SK-N-SH (cell line): ENCODE measurements around the gene ST6GALNAC2. TPM values are rescaled to one million over a fixed set of nuclear protein-coding genes. Genes with fewer than 3 reads are reported as not detected.

ENCODE experiments used
- CTCF ChIA-PET: fragments of 300-600, 350-600 bp; formaldehyde crosslinking; extraction: SDS; loops from one replicate; lab custom pipeline; 2021; lab: Yijun Ruan, JAX
- POLR2A ChIA-PET: fragments of 350-600 bp; sonication (Branson Sonifier 250); formaldehyde crosslinking; extraction: SDS; loops from one replicate; lab custom pipeline; 2020; ENCODE audit warnings: antibody characterized with exemption, inconsistent platforms; lab: Yijun Ruan, JAX
- DNase-seq: peaks from one replicate; pipeline ENCODE4 v3.0.0; 2012
- H2AFZ ChIP-seq: fragments of 200-600 bp; sonication (generic); 2 replicates; pipeline ENCODE4 v1.8.1; 2016; ENCODE audit warnings: antibody characterized with exemption, mild to moderate bottlenecking, low read depth
- H3F3A ChIP-seq: fragments of 200-600 bp; sonication (generic); replicated peaks from 2 replicates; pipeline ENCODE3; 2016; ENCODE audit warnings: antibody characterized with exemption, mild to moderate bottlenecking; ENCODE audit not compliant: insufficient read depth
- H3K27ac ChIP-seq, 2 experiments: fragments of 200-500 bp in 1 of 2; fragments of 200-600 bp in 1 of 2; sonication (Bioruptor generic) in 1 of 2; sonication (generic), shearing (Covaris generic) in 1 of 2; 2 replicates each; pipeline versions ENCODE4 v1.5.1 to v1.6.1; 2014 to 2016; ENCODE audit warnings: low read depth in 2 of 2, inconsistent platforms in 1 of 2, low read length in 1 of 2, mild to moderate bottlenecking in 1 of 2, mixed read lengths in 1 of 2
- H3K27me3 ChIP-seq: fragments of 200-600 bp; sonication (generic), shearing (Covaris generic); 2 replicates; pipeline ENCODE4 v1.6.1; 2016; ENCODE audit warnings: mixed run types; ENCODE audit not compliant: insufficient read depth
- H3K36me3 ChIP-seq, 2 experiments: fragments of 200-500 bp in 1 of 2; fragments of 200-600 bp in 1 of 2; sonication (Bioruptor generic) in 1 of 2; sonication (generic) in 1 of 2; replicated peaks in 1 of 2; 2 replicates each; pipeline versions ENCODE3 to v1.5.1; 2014 to 2016; ENCODE audit warnings: low read length in 1 of 2, mild to moderate bottlenecking in 1 of 2; ENCODE audit not compliant: insufficient read depth in 2 of 2, control insufficient read depth in 1 of 2
- H3K4me1 ChIP-seq, 2 experiments: fragments of 200-500 bp in 1 of 2; fragments of 200-600 bp in 1 of 2; sonication (Bioruptor generic) in 1 of 2; sonication (generic), shearing (Covaris generic) in 1 of 2; 2 replicates each; pipeline versions ENCODE4 v1.5.1 to v1.6.1; 2014 to 2016; ENCODE audit warnings: low read depth in 1 of 2, low read length in 1 of 2, mixed run types in 1 of 2; ENCODE audit not compliant: insufficient read depth in 2 of 2, control insufficient read depth in 1 of 2
- H3K4me2 ChIP-seq: fragments of 200-600 bp; sonication (generic), shearing (Covaris generic); 2 replicates; pipeline ENCODE4 v1.6.1; 2017; ENCODE audit warnings: mixed run types
- H3K4me3 ChIP-seq, 2 experiments: fragments of 200-500 bp in 1 of 2; fragments of 200-600 bp in 1 of 2; sonication (Bioruptor generic) in 1 of 2; sonication (generic), shearing (Covaris generic) in 1 of 2; 2 replicates each; pipeline versions ENCODE4 v1.5.1 to v1.8.1; 2014 to 2016; ENCODE audit warnings: low read depth in 2 of 2, inconsistent platforms in 1 of 2, low read length in 1 of 2, mild to moderate bottlenecking in 1 of 2, mixed read lengths in 1 of 2, moderate library complexity in 1 of 2
- H3K79me2 ChIP-seq: fragments of 200-600 bp; sonication (generic); 2 replicates; pipeline ENCODE4 v1.8.1; 2017; ENCODE audit warnings: mild to moderate bottlenecking; ENCODE audit not compliant: insufficient read depth
- H3K9ac ChIP-seq: fragments of 200-600 bp; sonication (generic); 2 replicates; pipeline ENCODE4 v1.6.1; 2017; ENCODE audit warnings: mixed run types
- H3K9me2 ChIP-seq: fragments of 200-600 bp; sonication (generic); 2 replicates; pipeline ENCODE4 v1.6.1; 2017; ENCODE audit warnings: mixed run types
- H3K9me3 ChIP-seq: fragments of 200-600 bp; sonication (generic); 2 replicates; pipeline ENCODE4 v1.6.1; 2017; ENCODE audit warnings: mixed run types, mild to moderate bottlenecking, moderate library complexity
- H4K20me1 ChIP-seq: fragments of 200-600 bp; sonication (generic); 2 replicates; pipeline ENCODE4 v1.6.1; 2017; ENCODE audit warnings: mild to moderate bottlenecking, mixed run types; ENCODE audit not compliant: insufficient read depth
- ELF1 ChIP-seq: IDR thresholded peaks from 2 replicates; pipeline ENCODE4 v1.4.0; 2012
- EZH2phosphoT487 ChIP-seq: fragments of 200-600 bp; sonication (generic); IDR thresholded peaks from 2 replicates; pipeline ENCODE4 v1.6.1; 2017; ENCODE audit warnings: low read depth, mixed run types, mild to moderate bottlenecking, antibody characterized with exemption, moderate library complexity, borderline replicate concordance
- FOXM1 ChIP-seq: IDR thresholded peaks from 2 replicates; pipeline ENCODE4 v1.4.0; 2012; ENCODE audit warnings: low read depth, mild to moderate bottlenecking
- GABPA ChIP-seq: IDR thresholded peaks from 2 replicates; pipeline ENCODE4 v1.4.0; 2012; ENCODE audit warnings: low read depth, mild to moderate bottlenecking
- GATA2 ChIP-seq: sonication (generic); formaldehyde crosslinking; IDR thresholded peaks from 2 replicates; pipeline ENCODE4 v1.5.0; 2020; ENCODE audit warnings: mild to moderate bottlenecking, missing genetic modification reagents
- MXI1 ChIP-seq: IDR thresholded peaks from 2 replicates; pipeline ENCODE4 v1.6.1; 2012; ENCODE audit warnings: mild to moderate bottlenecking, low read depth, low read length, improper control_type of control experiment
- NRF1 ChIP-seq: IDR thresholded peaks from 2 replicates; pipeline ENCODE4 v1.6.1; 2012; ENCODE audit warnings: low read depth, mild to moderate bottlenecking, low read length
- RXRA ChIP-seq: IDR thresholded peaks from 2 replicates; pipeline ENCODE4 v1.4.0; 2012; ENCODE audit warnings: low read depth, mild to moderate bottlenecking, borderline replicate concordance
- SMC3 ChIP-seq: IDR thresholded peaks from 2 replicates; pipeline ENCODE4 v1.6.1; 2012; ENCODE audit warnings: low read depth, low read length, improper control_type of control experiment
- TCF12 ChIP-seq: IDR thresholded peaks from 2 replicates; pipeline ENCODE4 v1.4.0; 2012
- TEAD4 ChIP-seq: IDR thresholded peaks from 2 replicates; pipeline ENCODE4 v1.4.0; 2012; ENCODE audit warnings: mild to moderate bottlenecking, borderline replicate concordance; ENCODE audit not compliant: insufficient read depth
- WGBS: methylation state at CpG from one replicate; pipeline ENCODE4 v1.1.6; 2017; ENCODE audit warnings: low lambda C conversion rate; 5-methylcytosine and 5-hydroxymethylcytosine counted together
- polyA plus RNA-seq, 3 experiments: library from polyadenylated mRNA; depleted of rRNA; stranded (reverse); fragments of >200 nt; gene quantifications; 2 replicates each; pipeline ENCODE4 v1.2.3, GENCODE V29; 2012
- TF ChIP-seq, protein P1 (sequence below): IDR thresholded peaks from 2 replicates; pipeline ENCODE4; 2012
- TF ChIP-seq, protein P2 (sequence below): IDR thresholded peaks from 2 replicates; pipeline ENCODE4 v1.4.0; 2012; ENCODE audit warnings: low read depth
- TF ChIP-seq, protein P3 (sequence below): IDR thresholded peaks from 2 replicates; pipeline ENCODE4 v1.6.1; 2012; ENCODE audit warnings: mild to moderate bottlenecking, low read depth, low read length, moderate library complexity
- TF ChIP-seq, protein P4 (sequence below): fragments of 150-350 bp; IDR thresholded peaks from 2 replicates; pipeline ENCODE4 v1.6.1; 2017; ENCODE audit warnings: antibody characterized with exemption, low read length, low read depth, borderline replicate concordance

ST6GALNAC2 gene
- polyA plus RNA-seq, 1 of the 3 experiments (the other 2 are of a cell fraction), result 0.94 TPM

DNA sequence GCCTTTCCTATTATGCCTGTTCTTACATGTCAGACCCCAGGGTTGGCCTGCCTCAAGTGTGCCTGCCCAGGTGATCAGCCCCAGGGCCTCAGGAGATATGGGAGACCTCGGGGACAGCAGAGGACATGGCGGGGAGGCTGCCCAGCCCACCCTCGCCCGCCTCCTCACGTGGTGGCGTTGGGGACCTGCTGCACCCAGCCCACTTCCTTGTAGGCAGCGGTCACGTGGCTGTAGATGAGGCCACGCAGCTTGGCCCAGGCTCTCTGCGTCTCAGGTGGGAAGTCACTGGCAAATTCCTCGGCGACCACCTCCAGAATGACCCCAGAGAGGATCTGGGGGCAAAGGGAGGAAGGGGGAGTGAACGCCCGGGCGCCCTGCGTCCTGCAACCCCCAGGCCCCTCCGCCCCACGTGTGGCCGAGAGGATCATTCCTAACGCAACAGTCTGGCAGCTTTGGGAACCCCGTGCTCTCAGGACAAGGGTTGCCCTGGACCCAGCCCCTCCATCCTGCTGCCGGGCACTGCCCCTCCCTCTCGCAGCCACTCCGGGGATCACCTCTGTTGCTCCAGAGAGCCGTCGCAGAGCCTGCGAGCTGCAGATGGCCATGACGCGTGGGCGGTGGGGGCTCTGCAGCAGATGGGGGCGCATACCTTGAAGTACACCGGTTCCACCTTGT, 54.7 kb downstream of the ST6GALNAC2 start (continued):
- TF ChIP-seq SMC3 (no peak), MXI1 (no peak), NRF1 (no peak), TCF12 (no peak)
- TF ChIP-seq, protein P1, sequence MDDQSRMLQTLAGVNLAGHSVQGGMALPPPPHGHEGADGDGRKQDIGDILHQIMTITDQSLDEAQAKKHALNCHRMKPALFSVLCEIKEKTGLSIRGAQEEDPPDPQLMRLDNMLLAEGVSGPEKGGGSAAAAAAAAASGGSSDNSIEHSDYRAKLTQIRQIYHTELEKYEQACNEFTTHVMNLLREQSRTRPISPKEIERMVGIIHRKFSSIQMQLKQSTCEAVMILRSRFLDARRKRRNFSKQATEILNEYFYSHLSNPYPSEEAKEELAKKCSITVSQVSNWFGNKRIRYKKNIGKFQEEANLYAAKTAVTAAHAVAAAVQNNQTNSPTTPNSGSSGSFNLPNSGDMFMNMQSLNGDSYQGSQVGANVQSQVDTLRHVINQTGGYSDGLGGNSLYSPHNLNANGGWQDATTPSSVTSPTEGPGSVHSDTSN, result no peak

DNA sequence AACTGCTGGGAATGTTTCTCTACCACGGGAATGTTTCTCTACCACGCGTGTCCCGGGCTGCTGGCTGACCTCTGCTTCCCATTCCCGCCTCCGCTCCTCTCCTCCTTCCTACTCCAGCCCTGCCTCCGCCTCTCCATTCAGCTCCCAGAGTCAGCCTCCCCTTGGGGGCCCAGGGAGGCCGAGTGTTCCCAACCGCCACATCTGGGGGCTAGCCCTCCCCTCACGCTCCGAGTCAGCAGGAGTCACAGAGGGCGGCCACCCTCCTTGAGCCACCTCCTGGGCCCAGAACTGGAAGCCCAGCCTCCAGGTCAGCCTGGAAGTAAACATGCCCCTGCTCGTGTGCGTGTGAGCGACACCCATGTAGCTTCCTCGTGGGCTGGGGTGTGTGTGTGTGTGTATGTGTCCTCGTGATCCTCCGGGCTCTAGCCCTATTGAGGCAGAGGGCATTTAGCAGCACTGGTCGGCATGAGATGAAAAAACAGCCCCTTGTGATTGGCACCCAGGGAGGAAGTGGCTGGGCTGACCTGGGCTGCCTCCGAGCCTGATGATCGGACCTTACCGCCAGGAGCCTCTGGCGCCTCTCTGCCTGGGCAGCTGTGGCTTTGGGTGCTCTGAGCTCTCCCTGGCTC, 55.5 kb downstream of the ST6GALNAC2 start:
- no peaks in the 10 kb centered on the region for H3K36me3 ChIP-seq
- ChIA-PET CTCF (interaction anchor here (0.8 to 12.4 kb wide), 14 partner anchors 9 to 187 kb away, joined by 3 to 309 read pairs (median 6); partner anchors contain the start of genes CYGB, PRCD, SPHK1 and ST6GALNAC2), POLR2A (interaction anchor here (2.9 to 11.2 kb wide), 2 partner anchors 10 to 15 kb away, joined by 34 to 245 read pairs; partner anchors contain the start of gene PRCD)
- no peak overlapping the region for H3K9ac ChIP-seq
- H3K4me1 ChIP-seq, result peaks cover 13 to 66% of the 10 kb centered on the region in 2 experiments; a peak in 3 of 4 replicates
- H4K20me1 ChIP-seq, result no peaks in the 10 kb centered on the region
- H3K4me3 ChIP-seq, result no peak overlapping the region
- H3K79me2 ChIP-seq, result no peaks in the 10 kb centered on the region
- no peak for TF ChIP-seq ELF1
- TF ChIP-seq, protein P2, sequence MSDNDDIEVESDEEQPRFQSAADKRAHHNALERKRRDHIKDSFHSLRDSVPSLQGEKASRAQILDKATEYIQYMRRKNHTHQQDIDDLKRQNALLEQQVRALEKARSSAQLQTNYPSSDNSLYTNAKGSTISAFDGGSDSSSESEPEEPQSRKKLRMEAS, result no peak
- TF ChIP-seq FOXM1, result no peak
- no peak for TF ChIP-seq RXRA
- no peak for TF ChIP-seq GABPA
- TF ChIP-seq, protein P3, sequence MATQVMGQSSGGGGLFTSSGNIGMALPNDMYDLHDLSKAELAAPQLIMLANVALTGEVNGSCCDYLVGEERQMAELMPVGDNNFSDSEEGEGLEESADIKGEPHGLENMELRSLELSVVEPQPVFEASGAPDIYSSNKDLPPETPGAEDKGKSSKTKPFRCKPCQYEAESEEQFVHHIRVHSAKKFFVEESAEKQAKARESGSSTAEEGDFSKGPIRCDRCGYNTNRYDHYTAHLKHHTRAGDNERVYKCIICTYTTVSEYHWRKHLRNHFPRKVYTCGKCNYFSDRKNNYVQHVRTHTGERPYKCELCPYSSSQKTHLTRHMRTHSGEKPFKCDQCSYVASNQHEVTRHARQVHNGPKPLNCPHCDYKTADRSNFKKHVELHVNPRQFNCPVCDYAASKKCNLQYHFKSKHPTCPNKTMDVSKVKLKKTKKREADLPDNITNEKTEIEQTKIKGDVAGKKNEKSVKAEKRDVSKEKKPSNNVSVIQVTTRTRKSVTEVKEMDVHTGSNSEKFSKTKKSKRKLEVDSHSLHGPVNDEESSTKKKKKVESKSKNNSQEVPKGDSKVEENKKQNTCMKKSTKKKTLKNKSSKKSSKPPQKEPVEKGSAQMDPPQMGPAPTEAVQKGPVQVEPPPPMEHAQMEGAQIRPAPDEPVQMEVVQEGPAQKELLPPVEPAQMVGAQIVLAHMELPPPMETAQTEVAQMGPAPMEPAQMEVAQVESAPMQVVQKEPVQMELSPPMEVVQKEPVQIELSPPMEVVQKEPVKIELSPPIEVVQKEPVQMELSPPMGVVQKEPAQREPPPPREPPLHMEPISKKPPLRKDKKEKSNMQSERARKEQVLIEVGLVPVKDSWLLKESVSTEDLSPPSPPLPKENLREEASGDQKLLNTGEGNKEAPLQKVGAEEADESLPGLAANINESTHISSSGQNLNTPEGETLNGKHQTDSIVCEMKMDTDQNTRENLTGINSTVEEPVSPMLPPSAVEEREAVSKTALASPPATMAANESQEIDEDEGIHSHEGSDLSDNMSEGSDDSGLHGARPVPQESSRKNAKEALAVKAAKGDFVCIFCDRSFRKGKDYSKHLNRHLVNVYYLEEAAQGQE, result no peak
- no peak for TF ChIP-seq GATA2 (CRISPR knock-in tag)
- TF ChIP-seq, protein P4, sequence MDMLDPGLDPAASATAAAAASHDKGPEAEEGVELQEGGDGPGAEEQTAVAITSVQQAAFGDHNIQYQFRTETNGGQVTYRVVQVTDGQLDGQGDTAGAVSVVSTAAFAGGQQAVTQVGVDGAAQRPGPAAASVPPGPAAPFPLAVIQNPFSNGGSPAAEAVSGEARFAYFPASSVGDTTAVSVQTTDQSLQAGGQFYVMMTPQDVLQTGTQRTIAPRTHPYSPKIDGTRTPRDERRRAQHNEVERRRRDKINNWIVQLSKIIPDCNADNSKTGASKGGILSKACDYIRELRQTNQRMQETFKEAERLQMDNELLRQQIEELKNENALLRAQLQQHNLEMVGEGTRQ, result no peak
- TF ChIP-seq EZH2phosphoT487, result no peak
- no peak for TF ChIP-seq TEAD4
- H3K9me2 ChIP-seq, result no peaks in the 10 kb centered on the region
- DNase-seq, result peak; percentile 64
- H3K27me3 ChIP-seq, result 0 out of 2 replicates have a peak, but pooled peaks cover 6% of the 10 kb centered on the region
- H2AFZ ChIP-seq, result peak overlapping the region; percentile 57; the same call in 1 of the 2 replicates
- peak overlapping the region in 1 of 2 experiments; percentile 89; a peak in 3 of 4 replicates for H3K27ac ChIP-seq
- H3F3A ChIP-seq, result peaks cover 10% of the 10 kb centered on the region
- H3K9me3 ChIP-seq, result no peaks in the 10 kb centered on the region
- 81% methylated on average over 23 of the region's 23 CpGs for WGBS
- H3K4me2 ChIP-seq, result peak overlapping the region; percentile 46; the same call in 1 of the 2 replicates
